NCI-H226 (cell line): ENCODE data around the gene CACNA1B.

Source experiments
- DNase-seq: peaks from one replicate; pipeline ENCODE4 v3.0.0-alpha.2; 2015

CACNA1B gene

DNA sequence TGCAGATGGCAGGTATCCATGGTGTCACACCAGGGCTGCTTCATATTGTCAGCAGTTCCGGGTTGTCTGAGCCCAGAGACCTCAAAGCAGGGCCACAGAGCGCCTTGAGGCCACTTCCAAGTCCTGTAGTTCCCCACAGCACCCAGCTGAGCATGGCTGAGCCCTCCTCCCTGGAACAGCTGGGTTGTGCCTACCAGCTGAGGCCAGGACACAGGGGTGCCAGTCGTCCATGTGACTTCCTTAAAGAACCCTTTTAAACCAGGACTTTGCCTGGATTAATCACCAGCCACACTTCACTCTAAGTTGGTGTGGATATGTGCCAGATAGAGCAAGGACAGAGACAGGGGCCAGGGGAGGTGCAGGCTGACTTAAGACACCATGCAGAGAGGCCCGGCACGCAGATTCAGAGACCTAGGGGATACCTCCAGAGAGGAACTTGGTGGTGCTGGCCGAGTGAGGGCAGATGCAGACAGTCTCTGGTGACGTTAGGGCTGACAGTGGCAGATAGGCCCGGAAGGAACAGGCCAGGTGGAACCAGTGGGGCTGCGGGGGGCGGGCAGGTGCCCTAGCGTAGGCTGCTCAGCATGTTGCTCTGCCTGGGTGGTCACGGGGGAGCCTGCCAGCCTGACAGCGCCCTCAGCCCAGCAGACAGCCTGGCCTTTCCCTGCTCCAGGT lies 142.7 kb downstream of the CACNA1B start:
- DNase-seq: no peak

GRCh38 chr9:138020795-138021182 lies 143.2 kb downstream of the CACNA1B start:
- DNase-seq: no peak

DNA sequence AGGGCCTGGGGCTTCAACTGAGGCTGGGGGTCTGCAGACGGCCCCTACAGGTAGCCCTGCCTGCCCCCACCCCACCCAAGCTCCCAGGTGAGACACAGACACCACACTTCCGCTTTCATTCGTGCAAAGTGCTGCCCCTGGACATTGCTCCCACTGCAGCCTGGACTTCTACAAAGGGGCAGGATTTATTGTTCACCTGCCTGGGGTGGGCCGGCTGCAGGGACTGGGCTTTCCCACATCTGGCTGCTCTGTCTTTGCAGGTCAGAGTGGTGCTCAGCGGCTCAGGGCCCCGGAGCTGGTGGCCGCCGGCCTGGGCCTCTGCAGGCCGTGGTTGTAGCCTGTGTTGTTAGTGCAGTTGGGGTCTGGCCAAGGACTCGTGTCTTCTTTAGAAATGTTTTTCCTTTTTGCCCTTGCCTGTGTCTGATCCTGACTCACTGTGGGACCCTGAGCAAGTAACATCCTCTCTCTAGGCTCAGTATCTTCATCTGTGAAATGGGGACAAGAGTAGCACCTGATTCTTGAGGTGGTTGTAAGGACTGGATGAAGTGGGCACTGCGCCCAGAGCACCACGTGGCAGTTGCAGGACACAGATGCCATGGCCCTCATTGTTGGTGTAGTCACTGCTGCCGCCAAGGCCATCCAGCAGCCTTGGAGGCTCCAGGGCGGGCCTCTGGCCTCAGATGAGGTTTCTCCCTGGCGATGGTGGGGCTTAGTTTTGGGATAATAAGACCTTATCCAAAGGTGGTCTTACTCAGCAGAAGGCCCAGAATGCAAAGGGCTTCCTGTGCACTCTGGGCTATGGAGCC lies 143.9 kb downstream of the CACNA1B start:
- no peak for DNase-seq

DNA sequence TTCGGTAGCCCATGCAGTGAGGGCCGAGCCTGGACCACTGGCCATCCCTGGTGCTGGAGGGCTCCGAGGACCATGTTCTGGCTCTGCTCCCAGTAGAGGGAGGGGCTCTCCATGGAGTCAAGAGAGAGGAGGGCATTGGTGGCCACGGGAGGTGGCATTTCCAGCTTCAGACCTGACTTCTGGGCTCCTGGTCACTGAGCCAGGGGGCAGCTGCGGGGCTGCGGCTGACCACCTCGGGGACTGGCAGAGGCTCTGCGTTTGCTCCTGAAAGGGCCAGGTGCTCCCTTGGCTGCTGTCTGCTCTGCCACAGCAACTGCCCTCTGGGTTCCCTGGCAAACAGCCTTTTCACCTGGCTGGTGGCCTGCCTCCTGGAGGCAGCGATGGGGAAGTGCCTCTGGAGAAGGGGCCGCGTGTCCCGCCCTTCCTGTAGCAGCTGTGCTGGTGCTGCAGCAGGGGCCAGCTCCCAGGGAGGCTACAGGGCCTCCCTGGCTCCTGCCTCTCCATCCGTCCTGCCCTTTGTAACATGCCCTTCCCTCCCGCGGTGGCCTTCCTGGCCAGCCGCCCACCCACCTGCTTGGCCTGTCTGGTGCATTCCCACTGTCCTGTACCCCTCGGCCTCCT lies 144.6 kb downstream of the CACNA1B start:
- DNase-seq: no peak

GRCh38 chr9:138022756-138023393 lies 145.3 kb downstream of the CACNA1B start:
- no peak for DNase-seq

GRCh38 chr9:138023394-138024124 lies 146.0 kb downstream of the CACNA1B start:
- DNase-seq: no peak

GRCh38 chr9:138024131-138024530 lies 146.5 kb downstream of the CACNA1B start:
- no peak for DNase-seq

- no peak for DNase-seq
Measured at GRCh38 chr9:138024831-138025291, 147.3 kb downstream of the CACNA1B start.

DNA sequence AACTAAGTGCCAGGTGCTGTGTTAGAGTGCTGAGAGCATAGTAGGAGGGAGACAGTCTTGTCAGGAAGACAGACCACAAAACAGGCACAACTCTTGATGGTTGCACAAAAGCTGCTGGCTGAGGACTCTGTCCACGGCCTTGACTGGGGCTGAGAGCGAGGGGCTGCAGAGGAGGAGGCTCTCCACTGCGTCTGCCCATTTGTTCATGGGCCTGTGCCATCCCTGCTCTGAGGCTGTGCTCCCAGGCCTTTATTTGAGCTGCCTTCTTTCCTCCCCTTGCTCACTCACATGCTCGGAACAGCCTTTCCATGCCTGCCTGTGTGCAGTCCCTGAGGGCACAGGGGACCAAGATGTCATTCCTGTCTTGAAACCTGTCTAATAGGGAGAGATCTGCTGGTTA lies 147.8 kb downstream of the CACNA1B start:
- no peak for DNase-seq

GRCh38 chr9:138025908-138026307 lies 148.3 kb downstream of the CACNA1B start:
- no peak for DNase-seq

DNA sequence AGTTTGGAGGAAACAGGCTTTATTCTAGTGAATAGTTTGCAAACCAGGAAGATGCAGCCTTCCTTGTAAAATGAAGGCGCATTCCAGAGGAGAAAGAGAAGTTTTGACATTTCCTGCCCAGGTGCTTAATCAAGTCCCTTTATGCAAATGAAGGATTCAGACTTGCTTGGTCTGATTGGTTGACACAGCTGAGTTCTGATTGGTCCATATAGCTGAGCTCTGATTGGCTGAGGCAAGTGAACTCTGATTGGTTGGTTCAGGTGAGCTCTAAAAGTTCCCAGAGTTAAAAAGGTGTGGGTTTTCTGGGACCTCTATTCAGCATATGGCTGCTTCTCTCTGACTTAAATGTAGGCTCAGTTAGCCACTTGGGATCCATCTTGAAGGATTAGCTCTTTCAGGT lies 151.0 kb downstream of the CACNA1B start:
- no peak for DNase-seq

DNA sequence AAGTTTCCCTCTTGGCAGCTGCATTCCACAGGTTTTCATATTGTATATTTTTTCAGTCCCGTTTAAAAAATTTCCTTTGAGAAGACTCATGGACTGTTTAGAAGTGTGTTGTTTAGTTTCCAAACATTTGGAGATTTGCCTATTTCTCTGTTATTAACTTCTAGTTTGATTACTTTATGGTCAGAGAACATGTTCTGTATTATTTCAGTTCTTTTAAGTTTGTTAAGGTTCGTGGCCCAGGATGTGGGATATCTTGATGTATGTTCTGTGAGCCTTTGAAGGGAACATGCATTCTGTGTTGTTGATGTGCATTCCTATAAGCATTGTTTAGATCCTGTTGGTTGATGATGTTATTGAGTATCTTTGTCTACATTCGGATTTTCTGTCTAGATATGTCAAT lies 153.6 kb downstream of the CACNA1B start:
- no peak for DNase-seq

DNA sequence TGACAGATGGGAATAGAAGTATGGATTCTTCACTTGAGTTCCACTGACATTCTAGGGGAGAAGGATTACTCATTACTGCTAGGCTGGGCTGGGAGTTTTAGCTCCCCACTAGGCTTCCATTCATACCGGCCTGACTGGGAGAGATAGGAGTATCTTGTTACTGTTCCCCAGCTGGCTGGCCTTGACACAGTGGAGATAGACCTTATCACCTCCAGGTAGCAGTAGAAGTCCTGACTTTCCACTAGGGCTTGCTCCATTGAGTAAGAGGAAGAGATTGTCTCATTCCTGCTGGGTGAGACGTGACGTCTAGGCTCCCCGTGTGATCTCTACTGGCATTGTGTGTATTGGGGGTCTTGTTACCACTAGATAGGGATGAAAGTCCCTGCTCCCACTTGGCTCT lies 156.4 kb downstream of the CACNA1B start:
- DNase-seq: no peak

GRCh38 chr9:138037140-138037539 lies 159.6 kb downstream of the CACNA1B start:
- DNase-seq: no peak

GRCh38 chr9:138038244-138038671 lies 160.7 kb downstream of the CACNA1B start:
- DNase-seq: no peak

DNA sequence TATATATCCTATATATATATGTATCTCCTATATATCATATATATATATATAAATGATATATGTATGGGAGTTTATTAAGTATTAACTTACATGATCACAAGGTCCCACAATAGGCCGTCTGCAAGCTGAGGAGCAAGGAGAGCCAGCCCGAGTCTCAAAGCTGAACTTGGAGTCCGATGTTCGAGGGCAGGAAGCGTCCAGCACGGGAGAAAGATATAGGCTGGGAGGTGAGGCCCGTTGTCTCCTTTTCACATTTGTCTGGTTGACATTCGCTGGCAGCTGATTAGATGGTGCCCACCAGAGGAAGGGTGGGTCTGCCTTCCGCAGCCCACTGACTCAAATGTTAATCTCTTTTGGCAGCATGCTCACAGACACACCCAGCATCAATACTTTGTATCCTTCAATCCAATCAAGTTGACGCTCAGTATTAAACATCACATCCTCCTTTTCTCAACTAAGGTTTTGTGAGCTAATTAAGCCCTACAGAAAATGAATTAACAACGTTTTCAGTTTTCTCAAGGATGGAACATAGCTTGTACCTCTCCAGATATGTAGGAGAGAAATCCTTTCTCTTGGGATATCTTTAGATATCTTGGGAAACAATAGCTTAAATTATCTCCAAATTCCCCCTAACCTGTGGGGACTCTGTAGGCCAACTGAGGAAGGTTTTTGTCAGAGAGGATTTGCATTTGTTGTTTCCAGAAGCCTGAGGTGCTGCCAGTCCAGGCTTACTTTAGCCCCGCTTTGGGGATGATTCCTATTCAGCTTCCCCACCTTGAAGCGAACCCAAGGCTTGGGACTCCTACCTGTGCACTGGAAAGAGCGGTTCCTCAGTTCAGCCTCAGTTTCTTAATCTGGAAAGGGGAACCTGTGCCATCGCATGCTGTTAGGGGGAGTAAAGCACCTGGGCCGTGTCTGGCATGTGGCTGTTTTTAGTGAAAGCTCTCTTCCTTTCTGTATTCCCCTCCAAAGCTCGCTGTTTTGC lies 163.2 kb downstream of the CACNA1B start:
- no peak for DNase-seq

GRCh38 chr9:138042146-138042545 lies 164.6 kb downstream of the CACNA1B start:
- no peak for DNase-seq

DNA sequence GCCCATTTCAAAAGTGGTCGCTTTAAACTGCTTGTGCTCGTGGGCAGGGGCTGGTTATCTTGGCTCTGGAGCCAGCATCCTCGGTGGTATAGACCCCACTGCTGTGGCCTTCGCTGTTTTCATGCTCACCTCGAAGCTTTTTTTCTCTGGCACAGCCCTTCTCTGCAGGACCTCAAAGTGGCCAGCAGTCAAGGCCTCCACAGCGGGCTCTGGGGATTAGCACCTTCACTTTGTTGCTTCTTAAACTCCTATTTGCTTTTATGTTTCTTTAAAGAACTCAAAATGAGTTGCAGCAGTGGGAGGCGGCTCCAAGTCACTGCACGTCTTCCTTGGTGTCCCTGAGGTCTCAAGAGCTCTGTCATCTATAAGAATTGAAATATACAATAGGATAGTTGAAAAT lies 165.1 kb downstream of the CACNA1B start:
- DNase-seq: no peak

DNA sequence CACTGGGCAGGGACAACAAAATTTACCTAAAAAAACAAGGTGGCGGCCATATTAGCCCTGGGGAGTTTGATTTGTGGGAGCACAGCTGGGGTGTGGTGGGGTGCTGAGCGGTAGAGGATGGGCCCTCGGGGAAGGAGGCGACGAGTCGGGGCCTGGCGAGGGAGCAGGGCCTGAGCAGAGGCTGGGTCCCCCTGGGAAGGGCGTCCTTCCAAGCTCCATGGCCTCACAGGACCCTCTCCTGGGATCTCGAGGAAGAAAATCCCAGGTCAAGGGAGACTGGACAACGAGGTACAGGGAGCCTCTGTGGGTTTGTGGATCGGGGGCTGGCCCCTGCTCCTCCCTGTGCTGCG lies 165.5 kb downstream of the CACNA1B start:
- DNase-seq: no peak

- DNase-seq: no peak
Measured at GRCh38 chr9:138043411-138044345, 166.1 kb downstream of the CACNA1B start.
